RWPE2 (cell line): ENCODE measurements around the gene SUCLG2.

Experiments
- ATAC-seq: fragments of 200-7000 bp; cut with Tn5 transposase; 3 replicates; pipeline ENCODE4 v1.9.1; 2021; ENCODE audit warnings: low read depth
- DNase-seq: peaks from one replicate; pipeline ENCODE4 v3.0.0-alpha.2; 2020; ENCODE audit warnings: low spot score
- H3K27ac ChIP-seq: fragments of 450-650 bp; 2 replicates; pipeline ENCODE4 v1.5.1; 2017; ENCODE audit warnings: mild to moderate bottlenecking; ENCODE audit not compliant: poor library complexity, severe bottlenecking
- H3K27me3 ChIP-seq: fragments of 250-450 bp; sonication (Bioruptor Pico); 2 replicates; pipeline ENCODE4 v1.5.1; 2021; ENCODE audit warnings: mild to moderate bottlenecking, moderate library complexity; ENCODE audit not compliant: insufficient read depth, poor library complexity, severe bottlenecking
- H3K36me3 ChIP-seq: fragments of 250-450 bp; sonication (Bioruptor Pico); 2 replicates; pipeline ENCODE4 v1.5.1; 2020; ENCODE audit warnings: low read depth, mild to moderate bottlenecking, moderate library complexity
- H3K4me1 ChIP-seq: fragments of 250-450 bp; sonication (Bioruptor Pico); 2 replicates; pipeline ENCODE4 v1.5.1; 2021; ENCODE audit warnings: mild to moderate bottlenecking, moderate library complexity; ENCODE audit not compliant: insufficient read depth, poor library complexity, severe bottlenecking
- H3K4me3 ChIP-seq: fragments of 250-450 bp; sonication (Bioruptor Pico); 2 replicates; pipeline ENCODE4 v1.5.1; 2021; ENCODE audit warnings: mild to moderate bottlenecking, moderate library complexity; ENCODE audit not compliant: severe bottlenecking
- H3K9me3 ChIP-seq: fragments of 250-450 bp; sonication (Bioruptor Pico); 2 replicates; pipeline ENCODE4 v1.5.1; 2021; ENCODE audit warnings: mild to moderate bottlenecking, moderate library complexity; ENCODE audit not compliant: severe bottlenecking
- TF ChIP-seq, protein P1 (sequence below): fragments of 450-650 bp; IDR thresholded peaks from one replicate; pipeline ENCODE4 v1.5.1; 2017; ENCODE audit warnings: mild to moderate bottlenecking, moderate library complexity; ENCODE audit not compliant: poor library complexity, severe bottlenecking

SUCLG2 gene

DNA sequence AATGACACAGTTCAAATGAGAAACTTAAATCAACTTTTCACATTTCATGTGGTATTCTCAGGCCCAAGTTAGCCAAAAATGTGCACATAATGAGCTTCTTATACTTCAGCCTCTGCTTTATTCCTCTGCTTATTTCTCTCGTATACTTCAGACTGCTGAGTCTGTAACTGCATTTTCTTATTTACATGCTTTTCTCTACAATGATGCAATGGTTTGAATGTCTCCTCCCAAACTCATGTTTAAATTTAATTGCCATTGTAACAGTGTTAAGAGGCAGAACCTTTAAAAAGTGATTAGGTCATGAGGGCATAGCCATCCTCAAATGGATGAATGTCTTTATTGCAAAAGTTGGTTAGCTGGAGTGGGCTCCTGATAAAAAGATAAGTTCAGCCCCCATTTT lies 184.2 kb downstream of the SUCLG2 start:
- Histone ChIP-seq H3K27me3 (no peaks in the 10 kb centered on the region), H3K4me1 (no peaks in the 10 kb centered on the region), H3K27ac (no peak overlapping the region), H3K36me3 (no peaks in the 10 kb centered on the region), H3K9me3 (no peaks in the 10 kb centered on the region), H3K4me3 (no peak overlapping the region)
- DNase-seq (no peak), ATAC-seq (no peak)
- TF ChIP-seq, protein P1, sequence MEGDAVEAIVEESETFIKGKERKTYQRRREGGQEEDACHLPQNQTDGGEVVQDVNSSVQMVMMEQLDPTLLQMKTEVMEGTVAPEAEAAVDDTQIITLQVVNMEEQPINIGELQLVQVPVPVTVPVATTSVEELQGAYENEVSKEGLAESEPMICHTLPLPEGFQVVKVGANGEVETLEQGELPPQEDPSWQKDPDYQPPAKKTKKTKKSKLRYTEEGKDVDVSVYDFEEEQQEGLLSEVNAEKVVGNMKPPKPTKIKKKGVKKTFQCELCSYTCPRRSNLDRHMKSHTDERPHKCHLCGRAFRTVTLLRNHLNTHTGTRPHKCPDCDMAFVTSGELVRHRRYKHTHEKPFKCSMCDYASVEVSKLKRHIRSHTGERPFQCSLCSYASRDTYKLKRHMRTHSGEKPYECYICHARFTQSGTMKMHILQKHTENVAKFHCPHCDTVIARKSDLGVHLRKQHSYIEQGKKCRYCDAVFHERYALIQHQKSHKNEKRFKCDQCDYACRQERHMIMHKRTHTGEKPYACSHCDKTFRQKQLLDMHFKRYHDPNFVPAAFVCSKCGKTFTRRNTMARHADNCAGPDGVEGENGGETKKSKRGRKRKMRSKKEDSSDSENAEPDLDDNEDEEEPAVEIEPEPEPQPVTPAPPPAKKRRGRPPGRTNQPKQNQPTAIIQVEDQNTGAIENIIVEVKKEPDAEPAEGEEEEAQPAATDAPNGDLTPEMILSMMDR = no peak

GRCh38 chr3:67468511-67468910 lies 185.9 kb downstream of the SUCLG2 start:
- TF ChIP-seq, protein P1 = no peak
- H3K27ac ChIP-seq = no peak overlapping the region
- DNase-seq (no peak), ATAC-seq (no peak)
- H3K4me3 ChIP-seq = no peak overlapping the region
- no peaks in the 10 kb centered on the region for H3K27me3 ChIP-seq
- no peaks in the 10 kb centered on the region for H3K9me3 ChIP-seq
- no peaks in the 10 kb centered on the region for H3K4me1 ChIP-seq
- H3K36me3 ChIP-seq = no peaks in the 10 kb centered on the region

GRCh38 chr3:67463656-67464055 lies 190.8 kb downstream of the SUCLG2 start:
- TF ChIP-seq, protein P1 = no peak
- Histone ChIP-seq H3K4me1 (peaks cover 7% of the 10 kb centered on the region), H3K4me3 (no peak overlapping the region), H3K36me3 (no peaks in the 10 kb centered on the region), H3K9me3 (no peaks in the 10 kb centered on the region), H3K27ac (no peak overlapping the region), H3K27me3 (no peaks in the 10 kb centered on the region)
- ATAC-seq (no peak), DNase-seq (no peak)

DNA sequence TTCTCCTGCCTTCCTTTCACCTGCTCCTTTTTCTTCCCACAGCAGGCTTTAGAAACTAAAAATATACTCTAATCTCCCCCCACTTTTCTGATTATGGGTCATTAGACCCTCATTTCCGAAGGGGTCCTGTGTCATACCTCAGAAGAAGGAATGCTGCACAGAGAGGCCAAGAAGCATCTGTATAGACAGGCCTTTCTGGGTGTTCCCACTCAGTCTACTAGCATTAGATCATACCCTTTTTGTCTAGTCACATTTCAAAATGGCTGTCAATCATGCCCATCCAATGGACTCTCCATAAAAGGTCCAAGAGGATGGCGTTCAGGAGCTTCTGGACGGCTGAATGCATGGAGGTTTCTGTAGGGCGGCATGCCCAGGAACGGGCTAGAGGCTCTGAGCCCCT lies 192.2 kb downstream of the SUCLG2 start:
- ATAC-seq (peak; percentile 48; the same call in 2 of the 3 replicates), DNase-seq (no peak)
- TF ChIP-seq, protein P1 = no peak
- H3K36me3 ChIP-seq = no peaks in the 10 kb centered on the region
- peak overlapping the region; percentile 70 for H3K27ac ChIP-seq
- no peaks in the 10 kb centered on the region for H3K9me3 ChIP-seq
- H3K4me1 ChIP-seq = peaks cover 7% of the 10 kb centered on the region
- no peaks in the 10 kb centered on the region for H3K27me3 ChIP-seq
- no peak overlapping the region for H3K4me3 ChIP-seq

DNA sequence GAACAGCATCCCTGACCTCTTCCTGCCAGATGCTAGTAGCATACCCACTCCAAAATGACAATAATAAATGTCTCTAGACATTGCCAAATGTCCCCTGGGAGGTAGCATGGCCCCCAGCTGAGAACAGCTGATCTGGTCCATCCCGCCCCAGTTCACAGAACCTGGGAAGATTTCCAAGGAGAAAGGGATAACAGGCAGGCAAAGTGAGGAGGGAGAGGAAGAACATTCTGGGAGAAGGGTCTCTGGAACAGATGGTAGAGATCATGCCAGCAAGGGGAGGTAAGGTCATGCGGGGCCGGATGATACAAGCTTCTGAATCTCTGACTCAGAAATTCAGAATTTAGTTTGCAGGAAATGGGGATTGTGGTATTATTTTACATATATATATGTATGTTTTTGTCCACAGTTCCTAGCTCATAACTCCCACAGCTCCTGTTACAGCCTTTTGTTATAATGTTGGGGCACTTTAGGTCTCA lies 192.7 kb downstream of the SUCLG2 start:
- no peak for DNase-seq
- H3K9me3 ChIP-seq = no peaks in the 10 kb centered on the region

More for the DNA sequence above, 192.7 kb downstream of the SUCLG2 start:
- peaks cover 7% of the 10 kb centered on the region for H3K4me1 ChIP-seq
- H3K27me3 ChIP-seq = no peaks in the 10 kb centered on the region
- TF ChIP-seq, protein P1 = no peak
- ATAC-seq = peak; percentile 63; the same call in 2 of the 3 replicates
- H3K36me3 ChIP-seq = no peaks in the 10 kb centered on the region
- H3K27ac ChIP-seq = peak overlapping the region; percentile 70
- no peak overlapping the region for H3K4me3 ChIP-seq
